GM12878 (cell line): Measurements from ENCODE around the gene WWOX. TPM values are rescaled to one million over a fixed set of nuclear protein-coding genes. Genes with fewer than 3 reads are reported as not detected.

ENCODE experiments used
- ATAC-seq: fragments of 200-7000 bp; cut with Tn5 transposase; 3 replicates; pipeline ENCODE4 v1.9.1; 2020; ENCODE audit warnings: mild to moderate bottlenecking, moderate library complexity
- BruUV-seq: library from RNA; stranded (reverse); fragments of 400-500 nt; replicated peaks from 2 replicates; lab custom pipeline; 2021; lab: Mats Ljungman, UMichigan
- CTCF ChIA-PET: fragments of 300-600 bp; sonication (Branson Sonifier 250); formaldehyde crosslinking; extraction: SDS; loops from one replicate; lab custom pipeline; 2021; ENCODE audit warnings: inconsistent platforms; lab: Yijun Ruan, JAX
- POLR2A ChIA-PET: fragments of 350-600 bp; formaldehyde crosslinking; extraction: SDS; loops from one replicate; lab custom pipeline; 2021; ENCODE audit warnings: inconsistent platforms; lab: Charles Lee
- RAD21 ChIA-PET: fragments of 300-600 bp; sonication (Branson Sonifier 250); formaldehyde crosslinking; loops from one replicate; lab custom pipeline; 2023; ENCODE audit warnings: antibody characterized with exemption; ENCODE audit not compliant: unreplicated experiment; lab: Charles Lee
- SMC1A ChIA-PET: fragments of 300-600 bp; sonication (Branson Sonifier 250); formaldehyde crosslinking; loops from one replicate; lab custom pipeline; 2023; ENCODE audit not compliant: unreplicated experiment, uncharacterized antibody; lab: Charles Lee
- DNase-seq: peaks from one replicate; pipeline ENCODE4 v3.0.0-alpha.2; 2011; ENCODE audit warnings: low read depth, low spot score
- FAIRE-seq: peaks from 3 replicates; lab custom pipeline; 2011; peaks lifted over from hg19 to GRCh38; lab: Jason Lieb, UNC
- H2AFZ ChIP-seq: 2 replicates; pipeline ENCODE4 v1.6.0; 2011; ENCODE audit warnings: low read depth, low read length, control low read depth; ENCODE audit not compliant: control insufficient read depth
- H3K27ac ChIP-seq: 2 replicates; pipeline ENCODE4 v1.5.1; 2011; ENCODE audit warnings: control low read depth; ENCODE audit not compliant: control insufficient read depth, insufficient read depth
- H3K27me3 ChIP-seq, 2 experiments: replicated peaks in 1 of 2; 2 replicates each; pipeline versions ENCODE4 v1.6.0 to v1.6.1; 2011; ENCODE audit warnings: low read length in 1 of 2; ENCODE audit not compliant: control insufficient read depth in 2 of 2, insufficient read depth in 2 of 2
- H3K36me3 ChIP-seq, 2 experiments: 2 replicates each; pipeline ENCODE4 v1.5.1; 2011; ENCODE audit warnings: low read length in 1 of 2; ENCODE audit not compliant: control insufficient read depth in 2 of 2, insufficient read depth in 2 of 2
- H3K4me1 ChIP-seq: 2 replicates; pipeline ENCODE4 v1.6.1; 2011; ENCODE audit warnings: mild to moderate bottlenecking, low read length, moderate library complexity, mixed read lengths; ENCODE audit not compliant: control insufficient read depth, insufficient read depth
- H3K4me2 ChIP-seq: 2 replicates; pipeline ENCODE4 v1.6.0; 2011; ENCODE audit warnings: control low read depth; ENCODE audit not compliant: control insufficient read depth, insufficient read depth
- H3K4me3 ChIP-seq: fragments of 200-600 bp; sonication (generic); 2 replicates; pipeline ENCODE4 v1.5.1; 2016
- H3K79me2 ChIP-seq: 2 replicates; pipeline ENCODE4 v1.6.0; 2011; ENCODE audit warnings: low read length; ENCODE audit not compliant: control insufficient read depth, insufficient read depth
- H3K9ac ChIP-seq: 2 replicates; pipeline ENCODE4 v1.8.0; 2011; ENCODE audit warnings: low read length, control low read depth, mixed read lengths; ENCODE audit not compliant: control insufficient read depth, insufficient read depth
- H3K9me3 ChIP-seq: replicated peaks from 3 replicates; pipeline ENCODE4 v1.5.1; 2011; ENCODE audit warnings: mild to moderate bottlenecking, low read length; ENCODE audit not compliant: control insufficient read depth, insufficient read depth
- H4K20me1 ChIP-seq: 2 replicates; pipeline ENCODE4 v1.6.0; 2011; ENCODE audit not compliant: control insufficient read depth, insufficient read depth
- BCL3 ChIP-seq: IDR thresholded peaks from 2 replicates; pipeline ENCODE4 v1.6.1; 2011; ENCODE audit warnings: borderline replicate concordance, low read depth, mild to moderate bottlenecking, moderate library complexity, low read length; ENCODE audit not compliant: insufficient read depth, poor library complexity, severe bottlenecking
- CBFB ChIP-seq: IDR thresholded peaks from 2 replicates; pipeline ENCODE4 v1.6.1; 2016; ENCODE audit warnings: antibody characterized with exemption, low read depth
- E2F8 ChIP-seq: fragments of 450-650 bp; IDR thresholded peaks from 2 replicates; pipeline ENCODE4 v1.6.1; 2018; ENCODE audit warnings: mild to moderate bottlenecking, low read depth, moderate library complexity; ENCODE audit not compliant: partially characterized antibody
- IRF4 ChIP-seq: IDR thresholded peaks from 2 replicates; pipeline ENCODE4 v1.6.1; 2011; ENCODE audit warnings: low read depth, low read length
- MEF2A ChIP-seq: IDR thresholded peaks from 2 replicates; pipeline ENCODE4 v1.6.1; 2011; ENCODE audit warnings: low read depth, mild to moderate bottlenecking, low read length, moderate library complexity; ENCODE audit not compliant: insufficient read depth
- MYB ChIP-seq: fragments of 150-350 bp; IDR thresholded peaks from 2 replicates; pipeline ENCODE4 v1.6.1; 2014; ENCODE audit warnings: mild to moderate bottlenecking, low read depth, low read length, borderline replicate concordance
- NBN ChIP-seq: fragments of 450-650 bp; IDR thresholded peaks from 2 replicates; pipeline ENCODE4 v1.6.1; 2016
- NRF1 ChIP-seq: conservative IDR thresholded peaks from 2 replicates; pipeline ENCODE4 v1.6.1; 2011; ENCODE audit warnings: mild to moderate bottlenecking, low read depth, low read length, improper control_type of control experiment
- RBBP5 ChIP-seq: fragments of 200-600 bp; sonication (generic); conservative IDR thresholded peaks from 2 replicates; pipeline ENCODE4 v1.6.1; 2016
- RUNX3 ChIP-seq: IDR thresholded peaks from 2 replicates; pipeline ENCODE4 v1.6.1; 2012; ENCODE audit warnings: low read length, inconsistent platforms
- SPI1 ChIP-seq: IDR thresholded peaks from 2 replicates; pipeline ENCODE4 v1.6.1; 2011; ENCODE audit warnings: low read depth, mild to moderate bottlenecking, low read length, moderate library complexity, borderline replicate concordance; ENCODE audit not compliant: insufficient read depth
- TCF7 ChIP-seq: IDR thresholded peaks from 2 replicates; pipeline ENCODE4 v1.6.1; 2014; ENCODE audit warnings: antibody characterized with exemption, borderline replicate concordance
- ZBTB4 ChIP-seq: fragments of 450-650 bp; formaldehyde crosslinking; IDR thresholded peaks from 2 replicates; pipeline ENCODE4 v1.4.0; 2022; ENCODE audit warnings: mild to moderate bottlenecking, moderate library complexity
- ZNF274 ChIP-seq: IDR thresholded peaks from one replicate; pipeline ENCODE4 v1.8.0; 2011; ENCODE audit not compliant: insufficient read length, insufficient read depth
- ZNF384 ChIP-seq: IDR thresholded peaks from 2 replicates; pipeline ENCODE4 v1.6.1; 2012; ENCODE audit warnings: low read depth, mild to moderate bottlenecking, low read length, improper control_type of control experiment, borderline replicate concordance
- WGBS: methylation state at CpG from one replicate; pipeline ENCODE4 v1.1.6; 2016; ENCODE audit warnings: low lambda C conversion rate; ENCODE audit not compliant: insufficient replicate concordance, insufficient coverage; ENCODE audit errors: missing lambda C conversion rate; 5-methylcytosine and 5-hydroxymethylcytosine counted together
- in situ Hi-C: fragments of 300-500 bp; cut with MboI; formaldehyde crosslinking; loops from 9 replicates; pipeline ENCODE4 v1.14.3; 2018; ENCODE audit warnings: mixed read lengths
- intact Hi-C: fragments of 100-400 bp; cut with micrococcal nuclease; formaldehyde crosslinking; loops from one replicate; pipeline ENCODE4 v1.14.2; 2022; ENCODE audit not compliant: unreplicated experiment
- polyA plus RNA-seq, 11 experiments: library from polyadenylated mRNA; depleted of rRNA in 4 of 11; unstranded in 6 of 11; stranded (reverse) in 5 of 11; fragments of >200 nt; fragmentation: Nextera tagmentation in 4 of 11; fragmentation: Illumina TruSeq in 1 of 11; extraction: Ambion mirVana in 4 of 11; extraction: Trizol in 1 of 11; gene quantifications; 1 replicate in 1 of 11; 2 replicates in 10 of 11; pipeline versions ENCODE4 v1.2.1 to v1.2.3, GENCODE V29; 2011 to 2016; ENCODE audit warnings: inconsistent platforms in 2 of 11, missing spikeins in 2 of 11, low read depth in 1 of 11
- total RNA-seq, 4 experiments: library from RNA; depleted of rRNA in 3 of 4; stranded (reverse); fragments of >200 nt in 3 of 4; fragmentation: Illumina TruSeq in 1 of 4; extraction: Trizol in 1 of 4; gene quantifications; 2 replicates each; pipeline versions ENCODE4 v1.2.1 to v1.2.3, GENCODE V29; 2013 to 2021

WWOX gene
- total and polyA plus RNA-seq, 10 of the 15 experiments (the other 5 are each of a cell fraction or from before 2014, with no cell fraction given), result 2.8 to 24.4 (median 17.8) TPM

- TF ChIP-seq BCL3 (no peak), ZNF274 (no peak), CBFB (no peak), MYB (no peak), IRF4 (no peak)
Measured at GRCh38 chr16:78894886-78895285, 795.4 kb downstream of the WWOX start (continued).

- no peak for FAIRE-seq
- ChIA-PET SMC1A (no interaction called here), POLR2A (no interaction called here), RAD21 (no interaction called here), CTCF (no interaction called here)
- DNase-seq, result no peak
- no peak overlapping the region for H2AFZ ChIP-seq
- no peak overlapping the region for H3K4me2 ChIP-seq
- 49% methylated on average over 5 of the region's 5 CpGs for WGBS
- no TSS peak for BruUV-seq
- no peak overlapping the region for H3K9ac ChIP-seq
- H3K9me3 ChIP-seq, result no peaks in the 10 kb centered on the region
- H3K27me3 ChIP-seq, result no peaks in the 10 kb centered on the region
- in situ Hi-C loops (no loop called here), intact Hi-C loops (no loop called here)
- no peak overlapping the region for H3K27ac ChIP-seq
- no peak overlapping the region for H3K4me3 ChIP-seq
- no peaks in the 10 kb centered on the region for H3K36me3 ChIP-seq
- no peaks in the 10 kb centered on the region for H4K20me1 ChIP-seq
- H3K4me1 ChIP-seq, result no peaks in the 10 kb centered on the region
- no peak for ATAC-seq
- H3K79me2 ChIP-seq, result no peaks in the 10 kb centered on the region
- TF ChIP-seq ZNF274 (no peak), RUNX3 (no peak), NBN (no peak), RBBP5 (no peak), BCL3 (no peak), ZNF384 (no peak), MEF2A (no peak), ZBTB4 (CRISPR knock-in tag) (no peak), E2F8 (no peak), SPI1 (no peak), TCF7 (no peak), NRF1 (no peak)
Measured at GRCh38 chr16:78895681-78896080, 796.2 kb downstream of the WWOX start.
